Measurements from ENCODE around the gene SERPINB6. TPM values are rescaled to one million over a fixed set of nuclear protein-coding genes. Genes with fewer than 3 reads are reported as not detected.

Gene SERPINB6
- total RNA-seq, 1 donor from 2014 or later = 93.8 TPM

GRCh38 chr6:3016473-3017280 lies 45.3 kb upstream of the SERPINB6 start:
- TF ChIP-seq CTCF (IDR thresholded peaks at IDR 0.05) (no peak), POLR2AphosphoS5 (IDR thresholded peaks at IDR 0.05; ENCODE audit: insufficient read depth in 1 of 2, low read depth in 1 of 2) (no peak), POLR2A (IDR thresholded peaks at IDR 0.05) (no peak)
- peaks cover 0 to 53% of the 10 kb centered on the region in 2 donors for H3K36me3 ChIP-seq

GRCh38 chr6:3015144-3015543 lies 43.8 kb upstream of the SERPINB6 start:
- H3K4me3 ChIP-seq = no peak overlapping the region
- H3K27ac ChIP-seq = no peak overlapping the region
- no peak for DNase-seq (ENCODE audit: extremely low spot score in 2 of 2)
- peaks cover 0 to 60% of the 10 kb centered on the region in 2 donors for H3K36me3 ChIP-seq
- H3K27me3 ChIP-seq = no peaks in the 10 kb centered on the region
- no peaks in the 10 kb centered on the region for H3K4me1 ChIP-seq
- TF ChIP-seq POLR2AphosphoS5 (IDR thresholded peaks at IDR 0.05; ENCODE audit: insufficient read depth in 1 of 2, low read depth in 1 of 2) = no peak
- TF ChIP-seq CTCF (IDR thresholded peaks at IDR 0.05) = no peak
- no peak for TF ChIP-seq POLR2A (IDR thresholded peaks at IDR 0.05)
- no peaks in the 10 kb centered on the region for H3K9me3 ChIP-seq
- intact Hi-C loops (cut with DNase I) = no loop called here

More at GRCh38 chr6:3016473-3017280, 45.3 kb upstream of the SERPINB6 start:
- Histone ChIP-seq H3K9me3 (no peaks in the 10 kb centered on the region), H3K4me1 (peaks cover 1% of the 10 kb centered on the region), H3K4me3 (no peak overlapping the region), H3K27me3 (no peaks in the 10 kb centered on the region), H3K27ac (no peak overlapping the region)
- intact Hi-C loops (cut with DNase I) = no loop called here
- DNase-seq (ENCODE audit: extremely low spot score in 2 of 2) = no peak

GRCh38 chr6:3014675-3015066 lies 43.3 kb upstream of the SERPINB6 start:
- Histone ChIP-seq H3K36me3 (peaks cover 0 to 60% of the 10 kb centered on the region in 2 donors), H3K4me1 (no peaks in the 10 kb centered on the region), H3K27ac (no peak overlapping the region), H3K4me3 (no peak overlapping the region), H3K9me3 (no peaks in the 10 kb centered on the region), H3K27me3 (no peaks in the 10 kb centered on the region)
- TF ChIP-seq POLR2A (IDR thresholded peaks at IDR 0.05) (no peak), POLR2AphosphoS5 (IDR thresholded peaks at IDR 0.05; ENCODE audit: insufficient read depth in 1 of 2, low read depth in 1 of 2) (no peak), CTCF (IDR thresholded peaks at IDR 0.05) (no peak)
- no peak for DNase-seq (ENCODE audit: extremely low spot score in 2 of 2)
- intact Hi-C loops (cut with DNase I) = no loop called here

DNA sequence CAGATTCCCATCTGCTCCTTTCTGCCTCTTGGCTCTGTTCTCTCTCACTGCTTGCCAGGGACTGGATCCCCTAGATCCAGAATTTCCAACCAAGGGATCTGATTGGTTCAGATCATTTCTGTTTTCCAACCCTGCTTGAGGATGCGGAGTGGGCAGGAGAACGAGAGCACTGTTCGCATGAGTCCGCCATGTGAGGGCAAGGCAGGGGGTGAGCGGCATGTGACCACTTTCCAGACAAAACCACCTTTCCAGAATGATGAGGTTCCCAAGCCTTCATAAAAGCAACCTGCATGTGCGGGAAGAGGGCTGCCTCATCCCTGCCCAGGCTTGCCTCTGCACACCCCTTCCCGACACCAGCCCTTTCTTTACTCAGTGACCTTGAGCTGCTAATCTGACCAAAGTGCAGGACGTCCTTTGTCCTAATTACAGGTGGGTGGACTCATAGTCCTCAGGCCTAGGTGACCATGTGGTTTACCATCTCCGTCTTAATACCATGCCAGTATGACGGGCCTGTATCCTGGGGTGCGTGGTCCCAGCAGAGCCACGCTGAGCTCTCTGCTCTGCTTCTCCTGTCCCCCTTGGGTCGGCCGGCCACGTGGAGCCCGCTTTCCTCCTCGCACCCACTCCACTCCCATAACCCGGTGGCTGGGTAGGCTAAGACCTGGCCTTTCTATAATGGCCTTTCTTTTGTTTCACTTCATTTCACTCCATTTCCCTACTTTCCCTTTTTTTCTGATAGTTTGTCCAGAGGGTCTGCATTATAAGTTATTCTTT lies 42.7 kb upstream of the SERPINB6 start:
- H3K9me3 ChIP-seq = no peaks in the 10 kb centered on the region
- DNase-seq (ENCODE audit: extremely low spot score in 2 of 2) = no peak
- TF ChIP-seq CTCF (IDR thresholded peaks at IDR 0.05) (no peak), POLR2A (IDR thresholded peaks at IDR 0.05) (no peak), POLR2AphosphoS5 (IDR thresholded peaks at IDR 0.05; ENCODE audit: insufficient read depth in 1 of 2, low read depth in 1 of 2) (no peak)
- H3K4me1 ChIP-seq = no peaks in the 10 kb centered on the region
- H3K27ac ChIP-seq = no peak overlapping the region
- no peak overlapping the region for H3K4me3 ChIP-seq
- H3K27me3 ChIP-seq = no peaks in the 10 kb centered on the region
- H3K36me3 ChIP-seq = peaks cover 0 to 60% of the 10 kb centered on the region in 2 donors
- intact Hi-C loops (cut with DNase I) = no loop called here
